HG03060 (cell line): ENCODE measurements around the gene ARHGAP26.

Source experiments
- ATAC-seq: cut with Tn5 transposase; IDR thresholded peaks from one replicate; pipeline ENCODE4 v1.9.1; 2021; ENCODE audit warnings: low read depth, moderate number of reproducible peaks; ENCODE audit not compliant: unreplicated experiment

Gene ARHGAP26

DNA sequence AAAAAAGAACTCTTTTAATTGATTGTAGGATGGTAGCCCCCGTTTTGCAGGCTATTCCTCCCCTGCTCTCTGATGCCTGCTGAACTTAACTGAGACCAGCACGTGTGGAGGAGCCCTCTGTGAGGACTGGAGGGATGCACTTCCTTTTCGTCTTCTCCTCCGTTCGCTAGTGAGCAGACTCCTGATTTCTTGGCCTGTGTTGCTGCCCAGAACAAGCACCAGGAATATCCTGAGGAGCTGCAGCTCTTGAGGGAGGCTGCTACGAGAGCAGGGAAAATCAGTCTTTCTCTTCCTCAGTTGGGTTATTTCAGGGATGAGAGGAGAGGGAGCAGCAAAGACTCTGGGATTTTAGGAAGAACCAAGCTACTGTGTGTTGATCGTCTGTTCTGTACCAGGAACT, 74.7 kb downstream of the ARHGAP26 start:
- no peak for ATAC-seq

GRCh38 chr5:142845402-142845921, 75.3 kb downstream of the ARHGAP26 start:
- no peak for ATAC-seq

DNA sequence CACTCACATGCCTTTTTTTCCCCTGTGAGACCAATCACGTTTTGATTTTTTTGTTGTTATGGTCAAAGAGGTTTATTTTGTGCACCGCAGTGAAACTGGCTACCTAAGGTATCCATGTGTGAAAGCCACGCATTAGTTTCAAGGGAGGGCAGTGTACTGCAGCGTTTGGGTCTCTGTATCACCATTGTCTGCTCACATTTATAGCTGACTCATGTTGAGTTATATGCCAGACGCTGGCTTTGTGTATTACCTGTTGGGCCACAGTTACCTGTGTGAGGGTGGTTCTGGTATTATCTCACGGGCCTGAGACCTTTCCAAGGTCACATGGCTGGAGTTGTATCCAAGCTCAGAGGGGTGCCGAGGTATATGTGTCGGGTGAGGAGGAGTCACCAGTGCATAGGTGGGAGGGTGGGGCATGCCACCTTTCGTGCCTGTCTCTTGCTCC, 75.8 kb downstream of the ARHGAP26 start:
- ATAC-seq: no peak

GRCh38 chr5:142846406-142846805, 76.2 kb downstream of the ARHGAP26 start:
- no peak for ATAC-seq

DNA sequence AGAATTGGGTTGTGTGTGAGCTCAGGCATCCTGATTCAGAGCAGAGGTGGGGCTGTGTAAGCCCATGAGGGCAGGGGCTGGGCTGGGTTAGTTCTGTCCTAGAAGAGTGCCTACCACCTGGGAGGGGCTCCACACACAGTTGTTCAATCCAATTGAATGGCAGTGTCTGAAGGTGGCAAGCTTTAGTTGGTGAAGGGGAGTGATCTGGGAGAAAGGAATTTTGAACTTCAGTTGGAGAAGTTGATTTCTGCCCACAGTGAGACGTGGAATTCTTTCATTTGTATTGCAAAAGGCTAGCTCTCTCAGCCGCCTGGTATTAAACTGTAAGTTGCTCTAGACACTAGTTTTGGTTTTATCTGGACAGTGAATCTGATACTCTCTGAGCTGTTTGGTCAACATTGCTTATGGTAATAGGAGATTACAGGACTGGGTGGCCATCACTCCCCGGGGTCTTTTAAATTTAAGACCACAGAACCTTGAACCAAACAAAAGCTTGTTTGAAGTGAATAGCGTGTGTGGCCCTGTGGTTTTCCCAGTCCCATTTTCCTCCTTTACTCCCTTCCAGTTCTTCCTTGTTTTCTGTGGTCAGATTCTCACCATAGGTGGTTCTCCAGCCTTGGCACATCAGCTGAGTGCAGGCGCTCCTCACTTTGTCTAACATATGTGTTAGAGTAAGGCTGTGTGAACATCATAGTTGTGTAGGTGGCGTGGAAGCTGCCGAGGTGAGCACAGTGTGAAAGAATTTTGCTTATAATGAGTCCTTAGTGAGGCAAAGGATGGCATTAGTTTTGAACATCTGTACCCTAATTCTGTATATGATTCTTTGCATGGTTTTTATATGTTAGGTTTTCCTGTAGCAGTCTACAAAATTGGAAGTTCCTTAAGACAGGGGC, 78.0 kb downstream of the ARHGAP26 start:
- ATAC-seq: no peak

DNA sequence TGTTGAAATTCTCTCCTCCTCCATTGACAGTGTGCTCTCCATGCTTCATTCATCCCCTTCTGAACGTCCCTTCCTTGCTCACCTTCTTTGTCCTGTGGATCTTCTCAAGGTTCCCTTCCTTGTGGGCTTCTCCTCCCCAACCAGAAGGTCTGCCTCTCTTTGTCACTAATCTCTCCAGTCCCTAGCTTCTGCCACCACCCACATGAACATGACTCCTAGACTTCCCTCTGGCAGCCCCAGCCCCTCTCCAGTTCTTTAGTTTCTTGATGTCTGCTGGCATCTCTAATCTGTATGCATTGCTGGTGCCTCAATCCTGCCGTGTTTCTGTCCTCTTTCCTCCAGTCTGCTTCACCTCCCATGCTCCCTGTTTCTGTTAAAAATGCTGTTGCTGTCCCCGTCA, 79.3 kb downstream of the ARHGAP26 start:
- no peak for ATAC-seq

GRCh38 chr5:142849880-142850279, 79.7 kb downstream of the ARHGAP26 start:
- no peak for ATAC-seq

DNA sequence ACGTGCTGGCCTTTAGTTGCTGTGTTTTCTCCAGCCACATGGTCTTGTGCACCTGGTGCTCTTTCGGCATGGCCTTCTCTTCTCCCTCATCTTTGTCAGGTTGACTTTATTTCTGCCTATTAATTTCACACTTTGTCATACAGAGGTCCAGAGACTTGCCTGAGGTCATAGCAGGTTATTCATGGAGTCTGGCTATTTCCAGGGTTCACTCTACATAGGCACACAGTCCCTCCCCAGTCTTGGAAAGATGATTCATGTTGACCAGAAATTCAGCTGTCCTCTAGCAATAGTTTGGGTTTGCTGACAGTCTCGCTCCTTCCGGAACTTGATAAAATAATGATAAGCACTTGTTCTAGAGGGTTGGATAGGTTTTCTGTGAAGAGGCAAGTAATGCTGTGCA, 81.6 kb downstream of the ARHGAP26 start:
- no peak for ATAC-seq

- ATAC-seq: no peak
These were observed 82.4 kb downstream of the ARHGAP26 start for GRCh38 chr5:142852416-142853198.

DNA sequence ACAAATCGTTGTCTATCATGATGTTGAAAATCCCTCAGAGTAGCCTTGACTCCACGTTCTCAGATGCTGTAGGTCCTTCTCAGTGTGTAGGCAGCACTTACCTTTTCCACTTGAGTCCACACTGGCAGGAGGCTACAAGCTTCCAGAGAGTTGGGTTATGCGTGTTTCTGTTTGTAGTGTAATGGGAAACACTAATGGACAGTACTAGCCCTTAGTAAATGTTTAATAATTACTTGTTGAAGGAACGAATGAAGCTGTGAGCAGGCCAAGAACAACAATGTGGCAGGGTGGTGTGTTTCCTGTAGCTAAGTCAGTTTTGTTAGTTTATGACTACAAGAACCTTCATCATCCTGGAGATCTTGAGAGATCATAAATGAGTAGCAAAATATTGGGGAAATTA, 83.5 kb downstream of the ARHGAP26 start:
- no peak for ATAC-seq

DNA sequence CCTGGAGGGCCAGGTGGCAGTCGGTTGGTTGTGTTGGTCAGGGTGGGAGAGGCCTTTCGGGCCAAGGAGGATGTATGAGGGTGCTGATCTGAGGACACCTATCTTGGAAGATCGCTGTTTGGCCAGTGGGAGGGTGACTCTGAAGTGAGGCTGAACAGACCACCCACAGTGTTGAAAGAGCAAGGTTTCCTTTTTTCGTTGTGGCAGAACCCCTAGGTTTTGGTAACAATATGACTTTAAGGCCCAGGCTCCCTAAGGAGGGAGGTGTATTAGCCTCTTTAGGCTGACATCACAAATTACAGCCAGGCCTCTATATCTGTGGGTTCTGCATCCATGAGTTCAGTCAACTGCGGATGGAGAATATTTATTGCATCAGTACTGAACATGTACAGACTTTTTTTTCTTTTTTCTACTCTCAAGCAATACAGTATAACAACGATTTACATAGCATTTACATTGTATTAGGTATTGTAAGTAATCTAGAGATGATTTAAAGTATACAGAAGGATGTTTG, 86.1 kb downstream of the ARHGAP26 start:
- ATAC-seq: no peak

DNA sequence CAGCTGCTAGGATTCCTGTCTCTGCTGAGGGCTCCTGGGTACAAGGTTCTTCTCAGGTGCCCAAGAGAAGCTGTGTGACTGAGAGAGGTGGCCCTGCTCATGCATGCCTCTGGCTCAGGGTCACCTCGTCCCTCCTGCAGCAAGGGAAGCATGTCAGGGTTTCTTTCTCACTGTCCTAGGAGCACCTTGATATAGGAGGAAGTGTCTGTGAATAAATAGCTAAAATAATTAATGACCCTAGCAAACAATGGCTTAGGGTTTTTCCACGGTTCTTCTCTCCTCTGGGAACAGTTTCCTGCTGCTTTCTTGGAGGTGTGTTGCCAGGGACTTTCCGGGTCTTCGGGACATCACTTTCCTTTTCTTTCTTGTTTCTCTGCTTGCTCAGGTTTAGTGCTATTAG, 87.2 kb downstream of the ARHGAP26 start:
- no peak for ATAC-seq

GRCh38 chr5:142859037-142859436, 88.9 kb downstream of the ARHGAP26 start:
- ATAC-seq: no peak

DNA sequence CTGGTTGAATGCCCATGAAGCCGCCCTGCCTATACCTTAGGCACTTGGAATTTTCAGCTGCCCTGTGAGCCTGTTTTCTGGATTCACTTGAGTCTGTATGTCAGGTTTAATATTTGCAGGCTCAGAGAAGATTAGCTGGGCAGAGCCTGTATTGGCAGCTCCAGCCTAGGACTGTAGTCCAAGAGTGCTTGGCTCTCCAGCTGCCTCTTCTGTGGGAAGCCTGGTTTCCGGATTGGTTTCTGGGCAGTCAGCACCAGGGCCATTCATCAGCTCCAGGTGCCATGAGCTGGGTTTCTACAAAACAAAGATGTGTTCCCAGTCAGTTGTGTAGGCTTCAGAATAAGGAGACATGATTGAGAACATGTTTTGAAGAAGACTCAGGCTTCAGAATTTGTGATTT, 90.1 kb downstream of the ARHGAP26 start:
- ATAC-seq: no peak

DNA sequence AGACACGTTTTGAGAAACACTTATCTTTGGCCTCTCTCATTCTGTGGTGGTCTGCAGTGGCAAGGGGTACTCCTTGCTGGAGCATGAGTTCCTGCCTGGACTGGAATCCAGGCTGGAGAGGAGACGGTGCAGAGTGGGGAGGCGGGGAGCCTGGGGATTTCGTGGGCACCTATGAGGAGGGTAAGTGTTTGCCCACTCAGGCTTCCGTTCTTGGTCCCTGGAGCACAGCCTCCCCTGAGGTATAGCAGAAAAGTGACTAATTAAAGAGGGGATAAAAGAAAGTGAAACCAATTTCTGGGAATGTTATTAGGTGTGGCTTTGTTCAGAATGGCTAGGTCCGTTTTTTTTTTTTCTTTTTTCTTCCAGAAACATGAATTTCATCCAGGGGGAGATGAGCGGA, 90.8 kb downstream of the ARHGAP26 start:
- ATAC-seq: no peak

DNA sequence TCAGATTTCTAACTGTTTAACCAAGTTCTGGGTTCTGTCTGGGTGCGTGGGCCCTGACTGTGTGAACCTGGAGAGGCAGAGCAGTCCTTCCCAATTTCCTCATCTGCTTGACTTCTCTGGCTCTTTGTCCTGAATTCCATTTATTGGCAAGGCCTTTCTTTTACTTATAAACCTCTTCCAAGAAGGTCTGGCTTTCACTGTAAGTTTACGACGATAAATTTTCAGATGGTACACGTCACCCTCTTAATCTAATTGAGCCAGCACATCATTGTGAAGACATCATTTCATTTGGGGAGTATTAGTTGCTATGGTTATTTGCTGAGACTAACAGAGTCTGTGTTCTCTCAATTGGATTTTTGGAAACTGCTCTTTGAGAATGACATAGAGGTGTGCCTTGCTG, 92.4 kb downstream of the ARHGAP26 start:
- no peak for ATAC-seq

GRCh38 chr5:142863856-142864255, 93.7 kb downstream of the ARHGAP26 start:
- ATAC-seq: no peak

DNA sequence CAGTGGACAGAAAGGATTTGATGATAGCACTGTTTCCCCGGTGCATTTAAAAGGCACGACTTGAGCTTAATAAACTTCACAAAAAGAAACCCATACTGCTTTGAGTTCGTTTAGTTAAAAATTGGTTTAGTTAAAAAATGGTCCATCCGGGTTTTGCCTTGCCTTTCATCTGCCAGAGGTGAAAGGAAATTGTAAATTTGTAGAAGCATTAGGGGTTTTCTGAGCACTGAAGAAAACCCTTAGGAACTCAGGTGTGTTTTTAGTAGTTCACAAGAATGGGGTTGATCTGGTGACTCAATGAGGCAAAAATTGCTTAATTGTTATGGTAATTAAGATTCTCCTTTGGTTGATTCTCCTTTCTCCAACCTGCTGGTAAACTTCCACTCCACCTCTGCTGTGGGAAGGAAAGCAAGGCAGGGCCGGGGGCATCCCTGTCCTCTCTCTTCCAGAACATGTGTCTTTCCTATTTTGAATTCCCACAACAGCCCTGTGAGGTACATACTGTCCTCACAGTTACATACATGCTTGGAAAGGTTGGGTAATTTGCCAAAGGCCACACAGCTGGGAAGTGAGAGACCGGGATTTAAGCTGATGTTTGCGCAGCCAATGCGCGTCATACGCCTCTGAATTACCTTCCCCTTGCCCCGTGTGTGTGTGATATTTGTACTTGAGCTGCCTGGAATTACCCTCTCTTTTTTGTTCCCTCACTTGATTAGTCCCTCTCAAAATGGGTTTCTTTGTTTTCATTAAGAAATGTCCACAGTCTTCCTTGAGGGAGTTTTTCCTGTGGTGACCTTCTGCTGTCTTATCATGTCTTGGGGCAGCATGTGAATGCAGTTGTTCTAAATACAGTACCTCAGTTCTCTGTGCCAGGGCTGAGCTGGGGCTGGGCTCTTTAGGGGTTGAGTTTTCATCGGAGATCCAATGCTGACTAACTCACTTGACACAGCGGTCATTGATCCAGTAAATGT, 94.4 kb downstream of the ARHGAP26 start:
- no peak for ATAC-seq

DNA sequence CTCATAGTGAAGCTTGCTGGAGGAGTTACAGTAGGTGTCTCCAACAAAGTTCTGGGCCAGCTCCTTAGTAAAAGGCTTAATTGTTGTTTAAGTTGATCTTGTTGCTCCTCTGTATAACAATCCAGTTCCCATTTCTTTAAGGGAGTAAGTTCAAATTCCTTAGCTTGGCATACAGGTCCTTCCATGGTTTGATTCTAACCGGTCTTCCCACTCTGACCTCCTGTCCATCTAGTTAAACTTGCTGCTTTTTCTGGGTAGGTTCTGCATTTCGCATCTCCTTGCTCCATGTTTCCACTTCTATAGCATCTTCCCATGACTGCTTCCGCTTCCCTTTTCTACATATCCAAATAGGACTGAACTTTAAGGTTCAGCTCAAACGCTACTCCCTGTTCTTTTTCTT, 95.5 kb downstream of the ARHGAP26 start:
- no peak for ATAC-seq
